Raji (cell line): Measurements from ENCODE around the gene NCAPD2.

Experiments
- POLR2A ChIP-seq: IDR thresholded peaks from 2 replicates; pipeline ENCODE4 v1.6.1; 2011; ENCODE audit warnings: low read depth, low read length, control low read depth; ENCODE audit not compliant: insufficient read depth

NCAPD2 gene, protein sequence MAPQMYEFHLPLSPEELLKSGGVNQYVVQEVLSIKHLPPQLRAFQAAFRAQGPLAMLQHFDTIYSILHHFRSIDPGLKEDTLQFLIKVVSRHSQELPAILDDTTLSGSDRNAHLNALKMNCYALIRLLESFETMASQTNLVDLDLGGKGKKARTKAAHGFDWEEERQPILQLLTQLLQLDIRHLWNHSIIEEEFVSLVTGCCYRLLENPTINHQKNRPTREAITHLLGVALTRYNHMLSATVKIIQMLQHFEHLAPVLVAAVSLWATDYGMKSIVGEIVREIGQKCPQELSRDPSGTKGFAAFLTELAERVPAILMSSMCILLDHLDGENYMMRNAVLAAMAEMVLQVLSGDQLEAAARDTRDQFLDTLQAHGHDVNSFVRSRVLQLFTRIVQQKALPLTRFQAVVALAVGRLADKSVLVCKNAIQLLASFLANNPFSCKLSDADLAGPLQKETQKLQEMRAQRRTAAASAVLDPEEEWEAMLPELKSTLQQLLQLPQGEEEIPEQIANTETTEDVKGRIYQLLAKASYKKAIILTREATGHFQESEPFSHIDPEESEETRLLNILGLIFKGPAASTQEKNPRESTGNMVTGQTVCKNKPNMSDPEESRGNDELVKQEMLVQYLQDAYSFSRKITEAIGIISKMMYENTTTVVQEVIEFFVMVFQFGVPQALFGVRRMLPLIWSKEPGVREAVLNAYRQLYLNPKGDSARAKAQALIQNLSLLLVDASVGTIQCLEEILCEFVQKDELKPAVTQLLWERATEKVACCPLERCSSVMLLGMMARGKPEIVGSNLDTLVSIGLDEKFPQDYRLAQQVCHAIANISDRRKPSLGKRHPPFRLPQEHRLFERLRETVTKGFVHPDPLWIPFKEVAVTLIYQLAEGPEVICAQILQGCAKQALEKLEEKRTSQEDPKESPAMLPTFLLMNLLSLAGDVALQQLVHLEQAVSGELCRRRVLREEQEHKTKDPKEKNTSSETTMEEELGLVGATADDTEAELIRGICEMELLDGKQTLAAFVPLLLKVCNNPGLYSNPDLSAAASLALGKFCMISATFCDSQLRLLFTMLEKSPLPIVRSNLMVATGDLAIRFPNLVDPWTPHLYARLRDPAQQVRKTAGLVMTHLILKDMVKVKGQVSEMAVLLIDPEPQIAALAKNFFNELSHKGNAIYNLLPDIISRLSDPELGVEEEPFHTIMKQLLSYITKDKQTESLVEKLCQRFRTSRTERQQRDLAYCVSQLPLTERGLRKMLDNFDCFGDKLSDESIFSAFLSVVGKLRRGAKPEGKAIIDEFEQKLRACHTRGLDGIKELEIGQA (N-terminal part only)

DNA sequence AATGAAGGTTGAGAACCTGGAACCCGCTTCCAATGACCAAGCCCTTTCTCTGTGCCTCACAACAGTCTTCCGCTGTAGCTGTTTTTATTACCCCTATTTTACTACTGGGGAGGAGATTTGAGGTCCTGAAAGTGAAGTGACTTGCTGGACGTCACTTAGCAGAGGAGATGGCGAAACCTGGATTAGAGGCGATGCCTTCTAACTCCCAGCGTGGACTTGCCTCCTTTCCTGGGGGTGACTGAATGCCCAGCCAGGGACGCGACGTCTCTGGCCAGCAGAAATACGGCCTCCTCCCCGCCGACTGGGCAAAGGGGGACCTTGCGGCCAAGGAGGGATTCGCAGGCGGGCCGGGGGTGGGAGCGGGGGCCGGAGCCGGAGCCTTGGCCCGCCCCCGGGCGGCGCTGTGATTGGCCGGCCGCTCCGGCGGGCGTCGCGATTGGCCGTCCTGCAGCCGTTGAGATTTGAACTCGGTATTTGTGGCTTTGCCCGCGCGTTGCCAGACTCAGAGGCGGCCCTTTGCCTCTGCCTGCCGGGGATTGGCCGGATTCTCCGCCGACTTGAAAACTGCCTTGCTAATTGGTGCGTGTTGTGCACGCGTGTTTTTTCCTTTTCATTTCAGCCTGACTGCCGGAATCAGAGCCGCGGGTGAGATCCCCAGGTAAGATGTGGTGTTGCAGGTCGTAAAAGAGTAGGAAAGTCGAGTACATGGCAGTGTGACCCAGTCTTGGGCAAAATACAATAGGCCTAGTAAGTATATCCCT, at the start of gene NCAPD2:
NCAPD2 (plus strand) TSS at position 606 of the 761 bp plus-strand sequence. CDS start 997 bp downstream, outside the sequence.
- TF ChIP-seq POLR2A = peak; percentile 87

DNA sequence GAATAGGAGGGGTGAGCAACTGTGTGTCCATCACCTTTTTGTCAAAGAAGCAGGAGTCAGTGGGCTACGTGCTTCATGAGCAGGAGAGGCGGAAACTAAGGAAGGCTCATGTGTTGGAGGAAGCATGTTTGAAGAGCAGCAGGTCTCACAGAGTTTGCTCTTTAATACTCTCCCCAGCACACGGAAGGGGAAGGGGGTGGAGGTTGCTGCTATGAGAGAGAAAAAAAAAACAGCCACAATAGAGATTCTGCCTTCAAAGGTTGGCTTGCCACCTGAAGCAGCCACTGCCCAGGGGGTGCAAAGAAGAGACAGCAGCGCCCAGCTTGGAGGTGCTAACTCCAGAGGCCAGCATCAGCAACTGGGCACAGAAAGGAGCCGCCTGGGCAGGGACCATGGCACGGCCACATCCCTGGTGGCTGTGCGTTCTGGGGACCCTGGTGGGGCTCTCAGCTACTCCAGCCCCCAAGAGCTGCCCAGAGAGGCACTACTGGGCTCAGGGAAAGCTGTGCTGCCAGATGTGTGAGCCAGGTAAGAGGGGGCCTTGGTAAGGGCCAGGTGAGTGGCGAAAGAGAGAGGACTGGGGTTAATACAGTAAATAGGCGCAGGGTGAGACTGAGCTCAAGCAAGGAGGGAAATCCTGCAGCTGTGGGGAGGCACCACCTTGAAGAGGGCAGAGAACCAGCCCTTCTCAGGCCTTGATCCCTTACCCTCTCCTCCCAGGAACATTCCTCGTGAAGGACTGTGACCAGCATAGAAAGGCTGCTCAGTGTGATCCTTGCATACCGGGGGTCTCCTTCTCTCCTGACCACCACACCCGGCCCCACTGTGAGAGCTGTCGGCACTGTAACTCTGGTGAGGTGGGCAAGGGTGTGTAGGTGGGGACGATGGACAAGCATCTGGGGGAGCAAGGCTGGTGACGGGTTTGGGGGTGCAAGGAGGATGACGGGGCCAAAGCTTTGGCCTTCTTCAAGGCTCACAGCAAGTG, 48.9 kb upstream of the NCAPD2 start, which contains the start of gene CD27:
CD27 (plus strand) TSS at position 252 of the 985 bp plus-strand sequence; CDS start at position 393, 141 bp downstream.
- TF ChIP-seq POLR2A = peak; percentile 69

DNA sequence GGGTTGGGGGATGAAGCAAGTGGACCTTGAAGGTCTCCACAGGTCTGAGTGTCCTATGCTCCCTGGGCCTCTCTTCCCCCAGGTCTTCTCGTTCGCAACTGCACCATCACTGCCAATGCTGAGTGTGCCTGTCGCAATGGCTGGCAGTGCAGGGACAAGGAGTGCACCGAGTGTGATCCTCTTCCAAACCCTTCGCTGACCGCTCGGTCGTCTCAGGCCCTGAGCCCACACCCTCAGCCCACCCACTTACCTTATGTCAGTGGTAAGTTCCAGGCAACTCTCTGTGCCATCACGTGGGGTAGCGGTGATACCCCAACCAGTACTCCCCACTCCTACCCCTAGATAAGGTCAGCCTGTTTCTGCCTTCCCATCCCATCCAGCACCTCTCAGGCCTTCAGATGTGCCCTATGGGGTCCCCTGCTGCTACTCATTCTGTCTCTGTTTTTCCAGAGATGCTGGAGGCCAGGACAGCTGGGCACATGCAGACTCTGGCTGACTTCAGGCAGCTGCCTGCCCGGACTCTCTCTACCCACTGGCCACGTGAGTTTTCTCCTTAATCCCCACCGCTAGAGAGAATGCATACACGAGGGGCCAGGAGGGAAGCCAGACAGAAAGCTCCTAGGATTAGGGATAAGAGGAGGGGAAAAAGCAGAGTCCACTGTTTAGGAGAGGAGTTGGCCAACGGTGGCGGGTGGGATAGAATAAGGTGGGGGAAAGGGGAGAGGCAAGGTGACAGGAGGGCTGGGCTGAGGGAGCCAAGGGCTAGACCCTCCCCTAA, 43.6 kb upstream of the NCAPD2 start:
- TF ChIP-seq POLR2A = 0 out of 2 replicates have a peak, but pooled peaks have one; percentile 20

DNA sequence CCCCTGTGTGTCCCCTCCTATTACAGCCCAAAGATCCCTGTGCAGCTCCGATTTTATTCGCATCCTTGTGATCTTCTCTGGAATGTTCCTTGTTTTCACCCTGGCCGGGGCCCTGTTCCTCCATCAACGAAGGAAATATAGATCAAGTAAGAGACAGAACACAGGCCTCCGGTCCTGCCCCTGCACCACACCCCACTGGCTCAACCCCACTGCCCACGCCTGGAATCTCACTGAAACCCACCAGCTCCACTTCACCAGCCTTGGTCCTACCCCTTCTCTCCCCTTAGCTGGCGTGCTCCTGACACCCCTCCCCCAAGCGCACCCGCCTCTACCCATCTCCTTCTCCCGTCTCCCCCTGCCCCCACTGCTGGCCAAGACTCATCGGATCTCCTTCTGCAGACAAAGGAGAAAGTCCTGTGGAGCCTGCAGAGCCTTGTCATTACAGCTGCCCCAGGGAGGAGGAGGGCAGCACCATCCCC, 43.0 kb upstream of the NCAPD2 start:
- TF ChIP-seq POLR2A = no peak

DNA sequence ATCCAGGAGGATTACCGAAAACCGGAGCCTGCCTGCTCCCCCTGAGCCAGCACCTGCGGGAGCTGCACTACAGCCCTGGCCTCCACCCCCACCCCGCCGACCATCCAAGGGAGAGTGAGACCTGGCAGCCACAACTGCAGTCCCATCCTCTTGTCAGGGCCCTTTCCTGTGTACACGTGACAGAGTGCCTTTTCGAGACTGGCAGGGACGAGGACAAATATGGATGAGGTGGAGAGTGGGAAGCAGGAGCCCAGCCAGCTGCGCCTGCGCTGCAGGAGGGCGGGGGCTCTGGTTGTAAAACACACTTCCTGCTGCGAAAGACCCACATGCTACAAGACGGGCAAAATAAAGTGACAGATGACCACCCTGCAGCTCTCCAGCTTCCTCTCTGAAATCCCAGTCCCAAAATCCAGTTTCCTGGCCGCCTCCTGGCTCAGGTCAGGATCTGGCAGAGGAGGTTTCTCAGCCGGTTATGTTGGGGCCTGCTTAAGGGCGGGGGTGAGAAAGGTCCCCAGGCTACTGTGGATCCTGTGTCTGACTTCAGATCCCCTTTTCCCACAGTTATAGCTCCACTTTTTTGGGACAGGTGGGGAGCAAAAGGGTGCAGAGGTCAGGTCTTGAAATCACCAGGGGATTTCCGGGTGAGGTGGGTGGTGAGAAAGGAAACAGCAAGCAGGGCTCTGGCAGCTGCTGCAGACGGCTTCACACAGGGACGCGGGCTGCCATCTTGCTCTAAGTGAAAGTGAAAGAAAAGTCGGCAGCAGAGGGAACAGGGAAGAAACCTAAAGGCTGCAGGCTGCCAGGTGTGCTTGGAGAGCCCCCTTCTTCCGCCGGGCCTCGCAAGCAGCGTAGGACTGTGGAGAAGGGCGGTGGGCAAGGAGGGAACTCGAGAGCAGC, 42.3 kb upstream of the NCAPD2 start, which contains the start of gene TAPBPL:
TAPBPL (plus strand) TSS at position 695 of the 897 bp plus-strand sequence. CDS start 207 bp downstream, outside the sequence.
- peak; percentile 60 for TF ChIP-seq POLR2A

DNA sequence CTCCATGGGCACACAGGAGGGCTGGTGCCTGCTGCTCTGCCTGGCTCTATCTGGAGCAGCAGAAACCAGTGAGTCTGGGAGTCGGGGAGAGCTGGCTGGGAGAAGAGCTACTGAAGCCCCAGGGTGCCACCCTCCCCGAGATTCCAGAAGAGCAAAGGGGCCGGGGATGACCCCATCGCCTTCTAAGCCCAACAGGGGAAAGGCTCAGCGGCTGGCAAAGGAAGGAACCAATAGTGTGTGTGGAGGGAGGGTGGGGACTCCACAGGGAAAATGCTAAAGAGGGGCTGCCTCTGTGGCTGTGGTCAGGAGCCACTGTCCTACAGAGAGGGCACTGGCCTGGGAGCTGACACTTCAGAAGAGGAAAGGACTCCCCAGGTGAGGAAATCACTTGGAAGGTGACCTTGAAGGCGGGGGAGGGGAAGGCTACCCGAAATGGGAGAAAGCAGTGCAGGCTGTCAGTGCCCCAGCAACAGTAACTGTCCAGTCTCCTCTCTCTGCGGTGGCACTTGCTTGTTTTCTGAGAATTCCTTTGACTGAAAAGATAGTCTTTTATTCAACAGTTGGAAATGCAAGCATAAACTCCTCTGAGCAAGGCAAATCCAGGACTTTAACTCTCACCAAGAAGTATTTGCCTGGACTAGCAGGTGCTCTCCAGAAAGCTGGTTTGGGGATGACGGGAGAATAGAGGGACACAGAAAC, 41.5 kb upstream of the NCAPD2 start:
- TF ChIP-seq POLR2A = no peak; the same call in 1 of the 2 replicates

DNA sequence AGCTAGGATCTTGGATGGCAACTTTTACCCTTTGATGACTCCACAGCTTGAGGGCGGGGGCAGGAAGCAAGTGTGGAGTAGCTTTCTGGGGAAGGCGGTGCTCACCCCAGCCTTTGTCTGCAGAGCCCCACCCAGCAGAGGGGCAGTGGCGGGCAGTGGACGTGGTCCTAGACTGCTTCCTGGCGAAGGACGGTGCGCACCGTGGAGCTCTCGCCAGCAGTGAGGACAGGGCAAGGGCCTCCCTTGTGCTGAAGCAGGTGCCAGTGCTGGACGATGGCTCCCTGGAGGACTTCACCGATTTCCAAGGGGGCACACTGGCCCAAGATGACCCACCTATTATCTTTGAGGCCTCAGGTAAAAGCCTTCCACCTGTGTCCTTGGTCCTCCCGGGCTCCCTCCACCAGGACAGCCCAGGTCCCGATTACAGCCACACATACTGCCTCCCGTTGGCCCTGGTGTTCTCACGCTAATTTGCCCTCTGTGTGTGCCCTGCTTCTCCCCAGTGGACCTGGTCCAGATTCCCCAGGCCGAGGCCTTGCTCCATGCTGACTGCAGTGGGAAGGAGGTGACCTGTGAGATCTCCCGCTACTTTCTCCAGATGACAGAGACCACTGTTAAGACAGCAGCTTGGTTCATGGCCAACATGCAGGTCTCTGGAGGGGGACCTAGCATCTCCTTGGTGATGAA, 40.8 kb upstream of the NCAPD2 start:
- 0 out of 2 replicates have a peak, but pooled peaks have one; percentile 40 for TF ChIP-seq POLR2A

DNA sequence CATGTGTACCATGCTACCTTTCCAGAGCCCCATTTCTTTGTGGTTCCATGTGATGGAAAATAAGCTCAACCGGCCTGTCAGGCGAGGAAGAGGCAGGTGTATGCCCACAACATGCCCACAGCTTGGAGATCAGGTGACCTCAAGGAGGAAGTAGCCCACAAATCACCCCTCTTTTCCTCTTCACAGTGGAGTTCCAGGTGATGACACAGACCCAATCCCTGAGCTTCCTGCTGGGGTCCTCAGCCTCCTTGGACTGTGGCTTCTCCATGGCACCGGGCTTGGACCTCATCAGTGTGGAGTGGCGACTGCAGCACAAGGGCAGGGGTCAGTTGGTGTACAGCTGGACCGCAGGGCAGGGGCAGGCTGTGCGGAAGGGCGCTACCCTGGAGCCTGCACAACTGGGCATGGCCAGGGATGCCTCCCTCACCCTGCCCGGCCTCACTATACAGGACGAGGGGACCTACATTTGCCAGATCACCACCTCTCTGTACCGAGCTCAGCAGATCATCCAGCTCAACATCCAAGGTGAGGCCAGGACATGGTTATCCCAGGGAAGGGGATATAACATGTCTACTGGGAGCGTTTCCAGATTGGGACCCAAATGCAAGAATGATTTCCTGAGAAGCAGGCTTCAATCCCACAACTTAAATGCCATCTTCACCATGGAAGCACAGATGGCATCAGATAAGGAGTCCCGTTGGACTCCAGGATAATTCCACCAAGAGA, 36.5 kb upstream of the NCAPD2 start:
- TF ChIP-seq POLR2A = 0 out of 2 replicates have a peak, but pooled peaks have one; percentile 25

DNA sequence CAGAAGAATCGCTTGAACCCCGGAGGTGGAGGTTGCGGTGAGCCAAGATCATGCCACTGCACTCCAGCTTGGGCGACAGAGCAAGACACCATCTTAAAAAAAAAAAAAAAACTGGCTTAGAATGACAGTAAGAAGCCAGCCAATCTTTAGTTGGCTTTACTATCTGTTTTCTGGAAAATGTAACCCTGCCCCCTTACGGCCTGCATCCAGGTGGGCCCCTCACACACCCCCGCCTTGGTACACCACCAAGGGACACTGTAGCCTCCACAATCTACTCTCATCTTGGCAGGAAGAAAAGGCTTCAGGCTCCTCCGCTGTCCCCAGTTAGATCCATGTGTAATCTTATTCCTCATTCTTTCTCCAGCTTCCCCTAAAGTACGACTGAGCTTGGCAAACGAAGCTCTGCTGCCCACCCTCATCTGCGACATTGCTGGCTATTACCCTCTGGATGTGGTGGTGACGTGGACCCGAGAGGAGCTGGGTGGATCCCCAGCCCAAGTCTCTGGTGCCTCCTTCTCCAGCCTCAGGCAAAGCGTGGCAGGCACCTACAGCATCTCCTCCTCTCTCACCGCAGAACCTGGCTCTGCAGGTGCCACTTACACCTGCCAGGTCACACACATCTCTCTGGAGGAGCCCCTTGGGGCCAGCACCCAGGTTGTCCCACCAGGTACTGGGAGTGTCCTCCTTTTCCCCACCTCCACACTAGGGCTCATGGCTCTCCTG, 35.5 kb upstream of the NCAPD2 start:
- 0 out of 2 replicates have a peak, but pooled peaks have one; percentile 23 for TF ChIP-seq POLR2A
